Astrocyte (in vitro differentiated cells and primary cell): ENCODE results near the gene ZNF326.

ENCODE experiments used
- EZH2 ChIP-seq: IDR thresholded peaks from 2 replicates; pipeline ENCODE4 v1.6.1; 2012; ENCODE audit warnings: mild to moderate bottlenecking, low read length, inconsistent platforms; ENCODE audit not compliant: insufficient read depth
- TF ChIP-seq, protein P1 (sequence below): IDR thresholded peaks from 2 replicates; pipeline ENCODE4 v1.5.1; 2011; ENCODE audit warnings: low read depth, mild to moderate bottlenecking, inconsistent platforms, low read length, moderate library complexity; ENCODE audit not compliant: insufficient read depth

DNA sequence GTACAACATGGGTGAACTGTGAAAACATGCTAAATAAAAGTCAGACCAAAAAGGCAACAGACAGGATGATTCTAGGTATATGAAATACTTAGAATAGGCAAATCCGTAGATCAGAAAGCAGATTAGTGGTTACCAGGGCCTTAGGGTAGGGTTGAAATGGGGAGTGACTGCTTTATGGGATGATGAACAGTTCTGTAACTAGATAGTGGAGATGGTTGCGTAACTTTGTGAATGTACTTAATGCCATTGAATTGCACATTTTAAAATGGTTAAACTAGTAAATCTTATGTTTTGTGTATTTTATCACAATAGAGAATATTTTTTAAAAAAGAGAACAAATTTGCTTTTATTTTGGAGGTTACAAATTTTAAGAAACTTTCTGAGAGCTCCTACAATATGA lies 17.4 kb downstream of the ZNF326 start:
- TF ChIP-seq, protein P1, sequence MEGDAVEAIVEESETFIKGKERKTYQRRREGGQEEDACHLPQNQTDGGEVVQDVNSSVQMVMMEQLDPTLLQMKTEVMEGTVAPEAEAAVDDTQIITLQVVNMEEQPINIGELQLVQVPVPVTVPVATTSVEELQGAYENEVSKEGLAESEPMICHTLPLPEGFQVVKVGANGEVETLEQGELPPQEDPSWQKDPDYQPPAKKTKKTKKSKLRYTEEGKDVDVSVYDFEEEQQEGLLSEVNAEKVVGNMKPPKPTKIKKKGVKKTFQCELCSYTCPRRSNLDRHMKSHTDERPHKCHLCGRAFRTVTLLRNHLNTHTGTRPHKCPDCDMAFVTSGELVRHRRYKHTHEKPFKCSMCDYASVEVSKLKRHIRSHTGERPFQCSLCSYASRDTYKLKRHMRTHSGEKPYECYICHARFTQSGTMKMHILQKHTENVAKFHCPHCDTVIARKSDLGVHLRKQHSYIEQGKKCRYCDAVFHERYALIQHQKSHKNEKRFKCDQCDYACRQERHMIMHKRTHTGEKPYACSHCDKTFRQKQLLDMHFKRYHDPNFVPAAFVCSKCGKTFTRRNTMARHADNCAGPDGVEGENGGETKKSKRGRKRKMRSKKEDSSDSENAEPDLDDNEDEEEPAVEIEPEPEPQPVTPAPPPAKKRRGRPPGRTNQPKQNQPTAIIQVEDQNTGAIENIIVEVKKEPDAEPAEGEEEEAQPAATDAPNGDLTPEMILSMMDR: no peak
- no peak for TF ChIP-seq EZH2
